NCI-H128 (cell line): ENCODE data around the gene LRRC7.
"Not testable (repeated sequence)": the region's sequence is repeated elsewhere in the genome, so short reads cannot be mapped to it uniquely, and the experiment has no call there.

ENCODE experiments used
- DNase-seq: peaks from one replicate; lab custom pipeline; 2025; ENCODE audit not compliant: unreplicated experiment; lab: John Stamatoyannopoulos, UW

Gene LRRC7

DNA sequence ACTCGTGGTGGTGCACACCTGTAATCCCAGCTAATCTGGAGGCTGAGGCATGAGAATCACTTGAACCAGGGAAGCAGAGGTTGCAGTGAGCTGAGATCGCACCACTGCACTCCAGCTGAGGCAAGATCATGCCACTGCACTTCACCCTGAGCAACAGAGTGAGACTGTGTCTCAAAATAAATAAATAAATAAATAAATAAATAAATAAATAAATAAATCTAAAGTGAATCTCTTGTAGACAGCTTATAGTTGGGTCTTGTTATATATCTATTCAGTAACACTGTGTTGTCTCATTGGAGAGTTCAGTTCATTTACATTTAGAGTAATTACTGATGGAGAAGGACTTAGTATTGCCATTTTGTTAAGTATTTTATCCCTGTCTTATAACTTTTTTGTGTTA lies 379.2 kb downstream of the LRRC7 start:
- DNase-seq, result no peak

DNA sequence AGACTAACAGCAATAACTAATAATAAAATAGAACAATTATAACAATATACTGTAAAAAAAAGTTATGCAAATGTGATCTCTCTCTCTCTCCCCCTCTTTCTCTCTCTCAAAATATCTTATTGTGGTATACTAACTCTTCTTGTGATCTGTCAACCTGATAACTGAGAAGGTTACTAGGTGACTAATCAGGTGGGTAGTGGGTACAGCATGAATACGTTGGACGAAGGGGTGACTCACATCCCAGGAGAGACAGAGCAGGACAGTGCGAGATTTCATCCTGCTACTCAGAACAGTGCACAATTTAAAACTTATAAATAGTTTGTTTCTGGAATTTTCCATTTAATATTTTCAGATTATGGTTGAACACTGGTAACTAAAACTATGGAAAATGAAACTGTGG lies 380.1 kb downstream of the LRRC7 start:
- no peak for DNase-seq

GRCh38 chr1:69952676-69953075 lies 385.0 kb downstream of the LRRC7 start:
- no peak for DNase-seq

DNA sequence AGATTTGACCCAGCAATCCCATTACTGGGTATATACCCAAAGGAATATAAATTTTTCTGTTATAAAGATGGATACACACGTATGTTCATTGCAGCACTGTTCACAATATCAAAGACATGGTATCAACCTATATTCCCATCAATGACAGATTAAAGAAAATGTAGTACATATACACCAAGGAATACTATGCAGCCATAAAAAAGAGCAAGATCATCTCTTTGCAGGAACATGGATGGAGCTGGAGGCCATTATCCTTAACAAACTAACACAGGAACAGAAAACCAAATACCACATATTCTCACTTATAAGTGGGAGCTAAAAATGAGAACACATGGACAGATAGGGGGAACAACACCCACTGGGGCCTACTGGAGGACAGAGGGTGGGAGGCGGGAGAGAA lies 394.7 kb downstream of the LRRC7 start:
- not testable (repeated sequence) for DNase-seq

DNA sequence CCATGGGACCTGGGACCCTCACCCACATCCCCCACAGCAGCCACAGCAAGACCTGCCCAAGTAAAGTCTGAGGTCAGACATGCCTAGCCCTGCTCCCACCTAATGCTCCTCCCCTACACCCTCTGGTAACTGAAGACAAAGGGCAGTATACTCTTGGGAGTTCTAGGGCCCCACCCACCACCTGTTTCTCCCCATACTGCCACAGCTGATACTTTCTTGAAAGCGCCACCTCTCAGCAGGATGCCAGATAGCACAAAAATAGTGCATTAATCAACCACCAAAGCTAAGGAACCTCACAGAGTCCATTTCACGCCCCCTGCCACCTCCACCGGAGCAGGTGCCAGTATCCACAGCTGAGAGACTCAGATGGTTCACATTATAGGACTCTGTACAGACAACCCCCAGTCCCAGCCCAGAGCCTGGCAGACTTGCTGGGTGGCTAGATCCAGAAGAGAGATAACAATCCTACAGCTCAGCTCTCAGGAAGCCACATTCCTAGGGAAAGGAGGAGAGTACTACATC lies 399.6 kb downstream of the LRRC7 start:
- no peak for DNase-seq

GRCh38 chr1:69976896-69977295 lies 409.2 kb downstream of the LRRC7 start:
- DNase-seq, result no peak

- no peak for DNase-seq
Measured at GRCh38 chr1:69982992-69983391, 415.3 kb downstream of the LRRC7 start.

DNA sequence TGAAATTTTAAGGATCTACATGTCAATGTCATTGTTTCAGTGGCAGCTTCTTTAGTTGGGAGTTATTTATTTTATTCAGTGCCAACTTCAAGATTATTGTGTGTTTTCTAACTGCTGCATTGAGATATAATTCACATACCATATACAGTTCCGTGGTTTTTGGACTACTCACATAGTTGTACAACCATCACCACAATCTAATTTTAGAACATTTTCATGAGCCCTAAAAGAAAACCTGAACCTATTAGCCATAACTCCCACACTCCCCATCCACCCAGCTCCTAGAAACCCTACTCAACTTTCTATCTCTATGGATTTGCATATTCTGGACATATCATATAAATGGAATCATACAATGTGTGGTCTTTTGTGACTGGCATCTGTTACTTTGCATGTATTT lies 417.7 kb downstream of the LRRC7 start:
- DNase-seq, result no peak

DNA sequence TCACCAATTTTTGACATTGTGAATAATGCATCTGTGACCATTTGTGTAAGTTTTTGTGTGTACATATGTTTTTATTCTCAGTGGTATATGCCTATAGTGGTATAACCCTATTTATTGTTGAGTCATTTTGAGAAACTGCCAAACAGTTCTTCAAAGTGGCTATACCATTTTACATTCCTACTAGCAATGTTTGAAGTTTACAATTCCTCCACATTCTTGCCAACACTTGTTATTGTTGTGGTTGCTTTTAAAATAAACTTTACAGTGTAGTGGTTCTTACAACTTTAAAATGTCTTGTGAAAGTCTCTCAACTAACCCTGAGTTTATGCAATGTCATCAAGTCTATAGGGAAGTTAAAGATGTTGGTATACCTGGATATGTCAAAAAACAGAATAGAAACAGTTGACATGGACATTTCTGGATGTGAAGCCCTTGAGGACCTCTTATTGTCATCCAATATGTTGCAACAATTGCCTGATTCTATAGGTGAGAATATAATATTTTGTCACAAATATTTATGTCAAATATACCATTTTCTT lies 418.2 kb downstream of the LRRC7 start:
- DNase-seq, result no peak

GRCh38 chr1:69987881-69988280 lies 420.2 kb downstream of the LRRC7 start:
- no peak for DNase-seq

GRCh38 chr1:69991644-69992043 lies 423.9 kb downstream of the LRRC7 start:
- DNase-seq, result no peak

- DNase-seq, result no peak
Measured at GRCh38 chr1:69992594-69992993, 424.9 kb downstream of the LRRC7 start.

GRCh38 chr1:69993810-69994209 lies 426.1 kb downstream of the LRRC7 start:
- no peak for DNase-seq

GRCh38 chr1:69994241-69994640 lies 426.5 kb downstream of the LRRC7 start:
- no peak for DNase-seq

DNA sequence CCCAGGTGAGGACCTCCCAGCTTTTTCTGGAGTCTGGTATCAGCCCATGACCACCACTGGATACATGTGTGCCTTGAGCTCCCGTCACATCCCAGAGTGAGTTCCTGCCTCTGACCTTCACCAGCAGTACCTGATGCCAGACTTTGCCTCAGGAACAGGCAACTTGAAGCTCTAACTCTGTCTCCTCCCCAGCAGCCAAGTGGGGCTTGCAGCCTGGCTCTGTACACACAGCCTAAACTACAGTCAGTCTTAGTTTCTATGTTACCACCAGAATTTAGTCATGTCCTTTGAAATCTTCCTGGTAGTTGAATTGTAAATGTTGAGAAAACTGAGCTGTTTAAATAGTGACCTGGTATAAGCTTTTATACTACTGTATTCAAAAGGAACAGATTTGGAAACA lies 431.1 kb downstream of the LRRC7 start:
- DNase-seq, result no peak

- DNase-seq, result no peak
Measured at GRCh38 chr1:70003211-70003908, 435.6 kb downstream of the LRRC7 start.

GRCh38 chr1:70005386-70006034 lies 437.8 kb downstream of the LRRC7 start:
- DNase-seq, result no peak

DNA sequence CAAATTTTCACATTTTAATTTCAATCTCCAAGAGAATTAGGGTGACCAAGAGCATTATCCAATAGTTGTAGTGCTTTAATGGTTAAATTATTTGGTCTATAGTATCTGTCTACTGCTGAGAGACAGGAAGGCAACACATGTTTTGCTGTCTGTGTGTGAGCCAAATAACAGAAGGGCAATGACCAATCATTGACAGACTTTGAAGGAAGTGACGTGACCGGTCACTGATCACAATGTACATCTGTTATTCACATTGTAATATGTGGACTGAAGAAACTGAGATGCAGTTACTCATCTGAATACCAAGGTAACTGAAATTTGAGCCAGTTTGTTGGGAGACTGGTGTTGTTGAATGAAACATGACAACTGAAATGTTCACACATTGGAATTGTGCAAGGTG lies 440.9 kb downstream of the LRRC7 start:
- no peak for DNase-seq

DNA sequence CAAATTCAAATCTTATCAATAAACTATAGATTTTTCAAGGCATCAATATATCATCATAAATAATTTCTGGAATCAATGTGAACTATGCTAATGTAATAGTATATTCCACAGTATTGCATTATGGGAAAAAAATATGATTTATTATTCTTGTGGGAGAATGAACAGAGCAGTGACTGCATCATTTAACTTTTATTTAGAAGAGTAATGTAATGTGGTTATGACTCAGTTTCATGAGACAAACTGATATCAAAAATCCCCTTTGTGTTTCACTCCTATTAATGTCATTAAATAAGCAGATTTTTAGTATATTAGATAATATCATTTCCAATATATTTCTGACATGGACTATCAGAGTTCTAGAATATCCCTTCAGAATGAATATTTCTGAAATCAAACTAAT lies 450.0 kb downstream of the LRRC7 start:
- DNase-seq, result no peak

- no peak for DNase-seq
Measured at GRCh38 chr1:70024272-70024671, 456.6 kb downstream of the LRRC7 start.

DNA sequence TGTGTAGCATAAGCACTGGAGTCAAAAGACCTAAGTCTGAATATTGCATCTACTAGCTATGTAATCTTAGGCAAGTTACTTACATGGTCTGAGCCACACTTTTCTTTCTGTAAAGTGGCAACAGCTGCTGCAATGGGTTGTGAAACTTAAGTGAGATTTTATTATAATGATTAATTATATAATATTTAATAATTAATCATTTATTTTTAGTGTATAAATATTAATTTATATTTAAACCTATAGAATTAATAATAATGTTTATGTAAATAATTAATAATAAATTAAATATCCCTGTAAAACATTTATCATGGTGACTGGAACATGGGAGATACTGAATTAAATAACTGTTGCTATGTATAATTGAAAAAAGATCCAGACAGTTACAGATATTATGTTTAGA lies 457.3 kb downstream of the LRRC7 start:
- DNase-seq, result no peak

GRCh38 chr1:70025846-70026245 lies 458.1 kb downstream of the LRRC7 start:
- no peak for DNase-seq
